HCT116 (cell line): ENCODE data around the gene CD99L2. TPM values are rescaled to one million over a fixed set of nuclear protein-coding genes. Genes with fewer than 3 reads are reported as not detected.
"Not testable (repeated sequence)": the region's sequence is repeated elsewhere in the genome, so short reads cannot be mapped to it uniquely, and the experiment has no call there.

Source experiments
- ATAC-seq: fragments of 200-7000 bp; cut with Tn5 transposase; 2 replicates; pipeline ENCODE4 v1.9.1; 2020; ENCODE audit warnings: mild to moderate bottlenecking, moderate library complexity
- BruUV-seq: library from RNA; stranded (reverse); fragments of 400-500 nt; replicated peaks from 2 replicates; lab custom pipeline; 2021; lab: Mats Ljungman, UMichigan
- CTCF ChIA-PET: fragments of 300-600 bp; sonication (Branson Sonifier 250); formaldehyde crosslinking; loops from one replicate; lab custom pipeline; 2021; ENCODE audit warnings: antibody characterized with exemption; lab: Charles Lee
- POLR2A ChIA-PET: fragments of 300-600, 350-600 bp; sonication (Branson Sonifier 250); formaldehyde crosslinking; loops from one replicate; lab custom pipeline; 2021; ENCODE audit warnings: antibody characterized with exemption; lab: Charles Lee
- RAD21 ChIA-PET, 2 experiments: fragments of 300-600 bp; sonication (Branson Sonifier 250); formaldehyde crosslinking; loops; one replicate each; lab custom pipeline; 2023; ENCODE audit warnings: low total read pairs in 2 of 2; ENCODE audit not compliant: uncharacterized antibody in 2 of 2, unreplicated experiment in 2 of 2, low non-redundant PET in 1 of 2; lab: Charles Lee
- DNase-seq: peaks from one replicate; pipeline ENCODE4 v3.0.0-alpha.2; 2010; ENCODE audit warnings: low read depth, low spot score
- H2AFZ ChIP-seq: fragments of 200-600 bp; shearing (Covaris generic), sonication (generic); 2 replicates; pipeline ENCODE4 v1.6.1; 2017; ENCODE audit warnings: low read depth, mixed run types, mixed read lengths, antibody characterized with exemption, low read length; ENCODE audit not compliant: poor library complexity, severe bottlenecking
- H3K27ac ChIP-seq: 2 replicates; pipeline ENCODE4 v1.5.1; 2012; ENCODE audit warnings: low read depth, low read length
- H3K27me3 ChIP-seq: fragments of 200-600 bp; sonication (generic); 2 replicates; pipeline ENCODE4 v1.6.1; 2016; ENCODE audit warnings: mixed run types, low read length, mixed read lengths; ENCODE audit not compliant: insufficient read depth
- H3K36me3 ChIP-seq, 2 experiments: fragments of 200-500 bp in 1 of 2; fragments of 200-600 bp in 1 of 2; sonication (Bioruptor generic) in 1 of 2; sonication (generic) in 1 of 2; 2 replicates each; pipeline versions ENCODE4 v1.5.1 to v1.6.1; 2014 to 2016; ENCODE audit warnings: low read length in 2 of 2, inconsistent platforms in 1 of 2, mixed read lengths in 1 of 2, mixed run types in 1 of 2; ENCODE audit not compliant: insufficient read depth in 2 of 2, control insufficient read depth in 1 of 2
- H3K4me1 ChIP-seq, 2 experiments: fragments of 200-600 bp in 1 of 2; sonication (generic) in 1 of 2; 2 replicates each; pipeline versions ENCODE4 v1.5.1 to v1.6.1; 2012 to 2017; ENCODE audit warnings: low read length in 2 of 2, inconsistent platforms in 1 of 2, mild to moderate bottlenecking in 1 of 2, mixed read lengths in 1 of 2, mixed run types in 1 of 2, moderate library complexity in 1 of 2; ENCODE audit not compliant: insufficient read depth in 2 of 2, control insufficient read depth in 1 of 2
- H3K4me2 ChIP-seq: fragments of 200-600 bp; sonication (generic); 2 replicates; pipeline ENCODE4 v1.6.1; 2017; ENCODE audit warnings: mixed run types, low read length, mixed read lengths
- H3K4me3 ChIP-seq, 2 experiments: fragments of 200-600 bp in 1 of 2; sonication (generic) in 1 of 2; replicated peaks in 1 of 2; 2 replicates each; pipeline ENCODE4 v1.5.1; 2011 to 2016; ENCODE audit warnings: low read length in 2 of 2, control low read depth in 1 of 2, low read depth in 1 of 2, mild to moderate bottlenecking in 1 of 2, mixed read lengths in 1 of 2, mixed run types in 1 of 2
- H3K79me2 ChIP-seq: fragments of 200-600 bp; sonication (generic); 2 replicates; pipeline ENCODE4 v1.6.1; 2017; ENCODE audit warnings: mild to moderate bottlenecking, mixed run types, low read length, moderate library complexity, mixed read lengths; ENCODE audit not compliant: insufficient read depth
- H3K9ac ChIP-seq: fragments of 200-600 bp; sonication (generic); 2 replicates; pipeline ENCODE4 v1.6.1; 2016; ENCODE audit warnings: low read length, mixed read lengths
- H3K9me2 ChIP-seq: fragments of 200-600 bp; sonication (generic), shearing (Covaris generic); 2 replicates; pipeline ENCODE4 v1.6.1; 2017; ENCODE audit warnings: mixed run types, mild to moderate bottlenecking, moderate library complexity; ENCODE audit not compliant: insufficient read depth
- H3K9me3 ChIP-seq, 2 experiments: fragments of 200-500 bp in 1 of 2; fragments of 200-600 bp in 1 of 2; sonication (Bioruptor generic) in 1 of 2; sonication (generic) in 1 of 2; 2 replicates each; pipeline ENCODE4 v1.6.1; 2014 to 2017; ENCODE audit warnings: low read length in 2 of 2, mixed read lengths in 2 of 2, inconsistent platforms in 1 of 2, low read depth in 1 of 2, mild to moderate bottlenecking in 1 of 2, mixed run types in 1 of 2, moderate library complexity in 1 of 2; ENCODE audit not compliant: control insufficient read depth in 1 of 2, insufficient read depth in 1 of 2
- H4K20me1 ChIP-seq: fragments of 200-600 bp; sonication (generic), shearing (Covaris generic); 2 replicates; pipeline ENCODE4 v1.6.1; 2017; ENCODE audit warnings: mixed run types, mild to moderate bottlenecking, moderate library complexity; ENCODE audit not compliant: insufficient read depth
- CEBPB ChIP-seq: IDR thresholded peaks from 2 replicates; pipeline ENCODE4 v1.6.1; 2012; ENCODE audit warnings: low read depth
- EGR1 ChIP-seq: IDR thresholded peaks from 2 replicates; pipeline ENCODE4 v1.6.1; 2012; ENCODE audit warnings: low read depth
- ELF1 ChIP-seq: IDR thresholded peaks from 2 replicates; pipeline ENCODE4 v1.6.1; 2012; ENCODE audit warnings: low read depth, borderline replicate concordance
- EZH2 ChIP-seq: fragments of 200-600 bp; sonication (generic); IDR thresholded peaks from 2 replicates; pipeline ENCODE4 v1.6.1; 2017; ENCODE audit warnings: antibody characterized with exemption, mixed run types
- FOSL1 ChIP-seq: IDR thresholded peaks from 2 replicates; pipeline ENCODE4 v1.6.1; 2012; ENCODE audit warnings: low read depth
- POLR2A ChIP-seq: IDR thresholded peaks from 2 replicates; pipeline ENCODE4 v1.7.0; 2011; ENCODE audit warnings: borderline replicate concordance; ENCODE audit not compliant: insufficient read depth, insufficient read length; ENCODE audit errors: extremely low read depth
- POLR2AphosphoS5 ChIP-seq: IDR thresholded peaks from 2 replicates; pipeline ENCODE4 v1.6.1; 2011; ENCODE audit warnings: mild to moderate bottlenecking, low read depth, low read length, moderate library complexity
- SP1 ChIP-seq: IDR thresholded peaks from 2 replicates; pipeline ENCODE4 v1.6.1; 2012; ENCODE audit warnings: low read depth
- ZFX ChIP-seq: fragments of 450-650 bp; IDR thresholded peaks from 2 replicates; pipeline ENCODE4 v1.6.1; 2017
- ZNF274 ChIP-seq: fragments of 200-500 bp; sonication (Bioruptor generic); IDR thresholded peaks from 2 replicates; pipeline ENCODE4 v1.6.1; 2014; ENCODE audit warnings: mild to moderate bottlenecking, low read depth, low read length, inconsistent platforms
- intact Hi-C: fragments of 100-400 bp; cut with micrococcal nuclease; formaldehyde crosslinking; loops from 2 replicates; pipeline ENCODE4 v1.10.0; 2022
- total RNA-seq: library from RNA; stranded (reverse); gene quantifications from one replicate; pipeline ENCODE4 v1.2.1, GENCODE V29; 2021; ENCODE audit not compliant: unreplicated experiment
- TF ChIP-seq, protein P1 (sequence below): IDR thresholded peaks from 2 replicates; pipeline ENCODE4 v1.6.1; 2012
- TF ChIP-seq, protein P2 (sequence below): IDR thresholded peaks from 2 replicates; pipeline ENCODE4 v1.6.1; 2012

CD99L2 gene
- total RNA-seq, 1 experiment from 2014 or later, result 6.2 TPM

DNA sequence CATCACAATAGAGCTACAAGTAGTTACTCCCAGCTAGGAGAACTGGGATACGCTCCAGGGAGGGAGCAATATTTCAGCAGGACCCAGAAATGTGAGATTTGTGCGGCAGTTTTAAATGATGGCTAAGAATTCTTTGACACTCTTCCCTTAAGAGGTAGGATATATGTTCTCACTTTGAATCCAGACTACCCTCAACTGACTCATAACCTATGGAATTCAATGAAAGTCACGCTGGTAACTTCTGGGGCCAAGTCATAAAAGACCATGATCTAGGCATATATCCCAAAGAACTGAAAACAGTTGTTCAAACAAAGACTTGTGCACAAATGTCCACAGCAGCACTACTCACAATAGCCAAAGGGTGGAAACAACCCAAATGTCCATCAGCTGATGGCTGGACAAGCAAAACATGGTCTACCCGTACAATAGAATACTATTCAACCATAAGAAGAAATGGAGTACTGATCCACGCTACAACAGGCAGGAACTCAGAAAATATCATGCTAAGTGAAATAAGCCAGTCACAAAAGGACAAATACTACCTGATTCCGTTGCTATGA lies 10.5 kb downstream of the CD99L2 start (continued):
- TF ChIP-seq POLR2AphosphoS5, result no peak
- no peak for TF ChIP-seq CEBPB
- no peak for TF ChIP-seq FOSL1
- TF ChIP-seq EGR1, result no peak
- no peak for TF ChIP-seq POLR2A
- TF ChIP-seq, protein P1, sequence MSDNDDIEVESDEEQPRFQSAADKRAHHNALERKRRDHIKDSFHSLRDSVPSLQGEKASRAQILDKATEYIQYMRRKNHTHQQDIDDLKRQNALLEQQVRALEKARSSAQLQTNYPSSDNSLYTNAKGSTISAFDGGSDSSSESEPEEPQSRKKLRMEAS, result no peak
- no peak for TF ChIP-seq ZFX
- TF ChIP-seq, all 23 proteins: peak for 0

DNA sequence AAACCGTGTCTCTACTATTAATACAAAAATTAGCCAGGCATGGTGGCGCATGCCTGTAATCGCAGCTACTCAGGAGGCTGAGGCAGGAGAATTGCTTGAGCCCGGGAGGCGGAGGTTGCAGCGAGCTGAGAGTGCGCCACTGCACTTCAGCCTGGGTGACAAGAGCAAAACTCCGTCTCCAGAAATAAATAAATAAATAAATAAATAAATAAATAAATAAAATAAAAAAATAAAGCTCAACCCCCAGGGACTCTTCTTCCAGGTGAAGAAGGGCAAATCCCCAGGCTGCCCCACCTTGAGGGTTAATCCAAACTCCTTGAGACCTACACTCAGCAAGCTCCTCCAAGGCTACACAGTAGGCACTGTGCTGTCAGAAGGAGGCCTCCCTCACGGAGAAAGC lies 11.2 kb downstream of the CD99L2 start:
- DNase-seq, intact Hi-C loops, H2AFZ ChIP-seq, H3K9me3 ChIP-seq, H3K9me2 ChIP-seq, H3K27me3 ChIP-seq, H3K4me3 ChIP-seq, H3K9ac ChIP-seq, ATAC-seq, H3K79me2 ChIP-seq, H3K4me1 ChIP-seq, H3K36me3 ChIP-seq, H3K4me2 ChIP-seq, H3K27ac ChIP-seq, CTCF ChIA-PET, POLR2A ChIA-PET, H4K20me1 ChIP-seq, BruUV-seq, RAD21 ChIA-PET: not testable (repeated sequence)

DNA sequence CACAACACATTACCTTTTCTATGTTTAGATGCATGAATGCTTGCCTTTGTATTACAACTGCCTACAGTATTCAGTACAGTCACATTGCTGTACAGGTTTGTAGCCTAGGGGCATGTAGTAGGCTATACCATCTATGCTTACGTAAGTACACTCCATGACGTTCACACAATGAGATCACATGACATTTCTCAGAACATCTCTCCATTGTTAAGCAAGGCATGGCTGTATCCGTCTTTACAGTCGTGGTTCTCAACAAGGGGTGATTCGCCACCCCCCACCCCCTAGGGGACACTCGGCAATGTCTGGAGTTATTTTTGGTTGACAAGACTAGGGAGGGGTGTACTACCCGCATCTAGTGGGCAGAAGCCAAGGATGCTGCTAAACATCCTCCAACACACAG lies 12.1 kb downstream of the CD99L2 start:
- intact Hi-C loops, result no loop called here
- H3K4me1 ChIP-seq, result no peaks in the 10 kb centered on the region
- H3K9me3 ChIP-seq, result no peaks in the 10 kb centered on the region
- no peak overlapping the region for H3K4me2 ChIP-seq
- POLR2A ChIA-PET, result no interaction called here
- RAD21 ChIA-PET, result no interaction called here
- H3K9me2 ChIP-seq, result no peaks in the 10 kb centered on the region
- no peak for TF ChIP-seq POLR2AphosphoS5
- TF ChIP-seq, protein P2, sequence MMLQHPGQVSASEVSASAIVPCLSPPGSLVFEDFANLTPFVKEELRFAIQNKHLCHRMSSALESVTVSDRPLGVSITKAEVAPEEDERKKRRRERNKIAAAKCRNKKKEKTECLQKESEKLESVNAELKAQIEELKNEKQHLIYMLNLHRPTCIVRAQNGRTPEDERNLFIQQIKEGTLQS, result no peak
- TF ChIP-seq ZNF274, result no peak
- no peak for TF ChIP-seq SP1
- no peak for TF ChIP-seq FOSL1
- no peak for TF ChIP-seq EZH2
- TF ChIP-seq ELF1, result no peak
- no peak overlapping the region for H3K4me3 ChIP-seq
- H3K9ac ChIP-seq, result no peak overlapping the region
- CTCF ChIA-PET, result no interaction called here
- H3K27me3 ChIP-seq, result no peaks in the 10 kb centered on the region
- H3K79me2 ChIP-seq, result no peaks in the 10 kb centered on the region
- no peak overlapping the region for H2AFZ ChIP-seq
- H3K27ac ChIP-seq, result no peak overlapping the region
- ATAC-seq (no peak), DNase-seq (no peak)
- H4K20me1 ChIP-seq, result no peaks in the 10 kb centered on the region
- H3K36me3 ChIP-seq, result no peaks in the 10 kb centered on the region
- no TSS peak for BruUV-seq
